ENCODE results near the gene KCNK6.
"Not testable (repeated sequence)": the region's sequence is repeated elsewhere in the genome, so short reads cannot be mapped to it uniquely, and the experiment has no call there.

The KCNK6 gene

DNA sequence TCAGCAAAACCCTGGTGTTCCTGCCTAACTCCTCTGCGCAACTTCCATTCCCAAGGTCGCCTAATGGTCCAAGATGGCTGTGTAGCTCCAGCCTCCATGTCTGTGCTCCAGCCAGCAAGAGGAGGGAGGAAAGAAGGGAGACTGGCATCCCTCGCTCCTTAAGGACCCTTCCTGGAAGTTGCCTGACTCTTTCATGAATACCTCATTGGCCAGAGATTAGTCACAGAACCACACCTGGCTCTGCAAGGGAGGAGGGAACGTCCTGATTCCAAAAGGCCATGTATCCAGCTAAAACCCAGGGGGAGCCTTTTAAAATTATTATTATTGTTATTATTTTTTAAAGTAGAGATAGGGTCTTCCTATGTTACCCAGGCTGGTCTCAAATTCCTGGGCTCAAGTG, 4.8 kb downstream of the KCNK6 start:
- no peak for DNase-seq

DNA sequence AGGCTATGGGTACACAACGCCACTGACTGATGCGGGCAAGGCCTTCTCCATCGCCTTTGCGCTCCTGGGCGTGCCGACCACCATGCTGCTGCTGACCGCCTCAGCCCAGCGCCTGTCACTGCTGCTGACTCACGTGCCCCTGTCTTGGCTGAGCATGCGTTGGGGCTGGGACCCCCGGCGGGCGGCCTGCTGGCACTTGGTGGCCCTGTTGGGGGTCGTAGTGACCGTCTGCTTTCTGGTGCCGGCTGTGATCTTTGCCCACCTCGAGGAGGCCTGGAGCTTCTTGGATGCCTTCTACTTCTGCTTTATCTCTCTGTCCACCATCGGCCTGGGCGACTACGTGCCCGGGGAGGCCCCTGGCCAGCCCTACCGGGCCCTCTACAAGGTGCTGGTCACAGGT, 6.9 kb downstream of the KCNK6 start:
- no peak for DNase-seq

DNA sequence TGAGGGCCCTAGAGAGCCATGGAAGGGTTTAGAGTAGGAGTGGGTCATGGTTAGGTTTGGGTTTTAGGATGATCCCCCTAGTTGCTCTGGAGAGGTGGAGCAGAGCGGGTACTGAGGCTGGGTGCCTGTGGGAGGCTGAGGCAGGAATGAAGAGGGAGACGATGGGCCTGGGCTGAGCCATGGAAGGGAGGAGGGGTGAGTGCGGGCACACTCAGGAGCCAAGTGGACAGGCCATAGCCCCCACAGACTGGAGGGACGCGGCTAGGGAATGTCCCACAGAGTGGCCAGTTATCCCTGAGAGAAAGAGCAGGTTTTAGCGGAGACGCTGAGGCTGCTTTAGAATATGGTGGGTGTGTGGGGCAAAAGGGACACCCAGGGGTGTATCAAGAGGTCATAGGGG, 10.0 kb downstream of the KCNK6 start:
- no peak for DNase-seq

DNA sequence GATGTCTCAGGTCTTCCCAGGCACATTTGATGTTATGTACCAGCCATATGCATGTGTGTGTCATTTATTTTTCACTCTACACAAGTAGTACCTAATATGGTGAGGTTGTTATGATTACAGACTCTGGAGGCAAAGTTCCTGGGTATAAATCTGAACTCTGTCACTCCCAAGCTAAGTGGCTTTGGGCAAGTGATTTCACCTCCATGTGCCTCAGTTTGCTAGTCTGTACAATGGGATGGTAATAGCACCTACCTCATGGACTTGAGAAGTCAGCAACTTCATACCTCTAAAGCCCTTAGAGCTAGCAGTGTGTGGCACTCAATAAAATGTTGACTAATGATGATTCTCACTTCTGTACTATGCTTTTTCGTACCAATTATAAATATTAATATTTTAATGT, 12.1 kb downstream of the KCNK6 start:
- DNase-seq, result no peak

DNA sequence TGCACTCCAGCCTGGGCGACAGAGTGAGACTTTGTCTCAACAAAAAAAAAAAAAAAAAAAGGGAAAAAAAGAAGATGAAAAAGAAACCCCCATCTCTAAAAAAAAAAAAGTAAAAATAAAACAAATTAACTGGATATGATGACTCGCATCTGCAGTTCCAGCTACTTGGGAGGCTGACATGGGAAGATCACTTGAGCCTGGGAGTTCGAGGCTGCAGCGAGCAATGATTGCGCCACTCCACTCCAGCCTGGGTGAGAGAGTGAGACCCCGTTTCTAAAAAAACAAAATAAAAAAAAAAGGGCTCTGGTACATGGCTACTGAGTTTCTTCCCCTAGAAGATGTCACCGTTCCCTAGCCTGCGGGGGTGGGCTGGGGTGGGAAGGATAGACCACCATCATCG, 13.6 kb downstream of the KCNK6 start:
- no peak for DNase-seq

DNA sequence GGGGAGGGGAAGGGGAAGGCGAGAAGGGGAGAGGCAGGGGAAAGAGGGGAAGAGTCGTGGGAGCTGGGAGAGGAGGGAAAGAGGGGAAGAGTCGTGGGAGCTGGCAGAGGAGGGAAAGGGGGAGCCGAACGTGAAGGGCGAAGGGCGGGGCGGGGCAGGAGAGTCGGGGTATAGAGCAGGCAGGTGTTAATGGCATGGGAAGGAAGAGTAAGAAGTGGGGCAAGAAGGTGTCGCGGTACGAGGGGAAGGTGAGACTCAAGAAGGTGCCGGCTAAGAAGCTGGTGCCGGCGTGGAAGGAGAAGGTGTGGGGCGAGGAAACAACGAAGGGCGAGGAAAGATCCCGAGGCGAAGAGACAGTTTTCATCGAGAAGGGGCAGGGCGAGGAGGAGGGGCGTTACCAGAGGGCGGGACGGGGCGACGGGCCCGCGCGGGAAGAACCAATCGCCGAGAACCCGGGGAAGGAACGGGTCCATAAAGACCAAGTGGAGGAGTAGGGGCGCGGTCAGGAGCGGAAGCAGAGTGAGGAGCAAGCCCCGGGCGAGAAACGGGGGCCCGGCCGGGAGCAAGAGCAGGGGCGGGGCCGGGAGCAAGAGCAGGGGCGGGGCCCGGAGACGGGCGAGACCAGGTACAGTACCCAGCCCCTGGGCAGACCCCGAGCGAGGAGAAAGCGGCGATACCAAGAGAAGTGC, 16.4 kb downstream of the KCNK6 start:
- DNase-seq, result peak; percentile 76 to 90 (median 82)

DNA sequence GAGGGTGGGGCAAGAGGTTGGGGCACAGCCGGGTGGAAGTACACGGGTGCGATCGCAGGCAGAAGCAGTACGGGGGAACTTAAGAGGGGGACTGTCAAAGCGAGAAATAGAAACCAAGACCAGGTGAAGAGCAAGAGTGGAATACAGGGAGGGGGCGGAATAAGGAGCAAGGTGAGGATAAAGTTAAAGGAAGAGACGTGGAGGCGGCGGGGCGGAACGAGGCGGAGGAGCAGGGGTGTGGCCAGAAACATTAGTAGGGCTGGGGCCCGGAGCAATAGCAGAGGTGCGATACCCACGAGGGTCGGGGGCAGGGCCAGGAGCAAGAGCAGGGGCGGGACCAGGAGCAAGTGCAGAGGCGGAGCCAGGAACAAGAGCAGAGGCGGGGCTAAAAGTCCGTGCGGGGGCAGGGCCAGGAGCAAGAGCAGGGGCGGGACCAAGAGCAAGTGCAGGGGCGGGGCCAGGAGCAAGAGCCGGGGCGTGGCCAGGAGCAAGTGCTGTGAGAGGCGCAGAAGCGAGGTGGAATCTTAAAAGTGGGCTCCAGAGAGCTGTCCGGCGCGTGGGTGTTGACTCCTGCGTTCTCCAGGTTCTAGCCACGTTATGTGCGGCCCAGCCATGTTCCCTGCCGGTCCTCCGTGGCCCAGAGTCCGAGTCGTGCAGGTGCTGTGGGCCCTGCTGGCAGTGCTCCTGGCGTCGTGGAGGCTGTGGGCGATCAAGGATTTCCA, 17.2 kb downstream of the KCNK6 start:
- DNase-seq, result peak; percentile 79 to 94 (median 92)

DNA sequence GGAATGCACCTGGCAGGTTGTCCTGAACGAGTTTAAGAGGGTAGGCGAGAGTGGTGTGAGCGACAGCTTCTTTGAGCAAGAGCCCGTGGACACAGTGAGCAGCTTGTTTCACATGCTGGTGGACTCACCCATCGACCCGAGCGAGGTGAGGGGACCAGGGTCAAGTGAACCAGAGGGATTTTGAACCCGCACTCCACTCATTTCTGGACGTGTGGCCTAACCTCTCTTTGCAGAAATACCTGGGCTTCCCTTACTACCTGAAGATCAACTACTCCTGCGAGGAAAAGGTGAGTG, 17.7 kb downstream of the KCNK6 start:
- DNase-seq, result no peak

DNA sequence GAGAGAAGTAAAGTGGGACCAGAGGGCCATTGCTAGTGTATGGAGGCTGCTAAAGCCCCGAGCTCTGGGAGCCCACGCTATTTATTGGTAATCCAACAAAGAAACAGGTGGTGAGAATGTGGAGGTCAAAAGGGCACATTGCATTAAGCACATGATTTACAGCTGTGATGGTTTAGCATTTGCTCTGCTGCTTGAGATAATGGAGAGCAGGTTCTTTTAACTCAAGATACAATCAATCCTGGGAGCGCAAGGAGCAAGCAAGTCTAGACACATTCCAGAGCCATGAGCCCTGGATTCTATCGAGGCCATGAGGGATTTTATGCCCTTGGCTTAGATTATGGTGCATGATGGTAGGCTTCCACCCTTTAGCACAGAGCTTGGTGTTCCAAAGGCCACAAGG, 19.4 kb downstream of the KCNK6 start:
- DNase-seq, result not testable (repeated sequence)

DNA sequence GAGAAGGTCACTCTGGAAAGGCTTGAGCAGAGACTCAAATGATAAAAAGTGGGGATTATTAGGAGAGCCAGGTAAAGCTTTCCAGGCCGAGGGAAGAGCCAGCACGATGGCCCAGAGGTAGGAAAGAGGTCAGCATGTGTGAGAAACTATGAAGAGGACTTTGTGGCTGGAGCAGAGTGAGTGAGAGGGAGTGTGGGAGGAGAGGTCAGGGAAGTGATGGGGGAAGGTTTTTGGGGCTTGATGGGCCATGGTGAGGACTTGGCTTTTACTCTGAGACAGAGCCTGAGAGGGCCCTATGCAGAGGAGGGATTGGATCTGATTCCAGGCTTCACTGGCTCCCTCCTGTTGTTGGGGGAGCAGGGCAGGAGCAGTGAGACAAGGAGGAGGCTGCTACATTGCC, 21.3 kb downstream of the KCNK6 start:
- no peak for DNase-seq

DNA sequence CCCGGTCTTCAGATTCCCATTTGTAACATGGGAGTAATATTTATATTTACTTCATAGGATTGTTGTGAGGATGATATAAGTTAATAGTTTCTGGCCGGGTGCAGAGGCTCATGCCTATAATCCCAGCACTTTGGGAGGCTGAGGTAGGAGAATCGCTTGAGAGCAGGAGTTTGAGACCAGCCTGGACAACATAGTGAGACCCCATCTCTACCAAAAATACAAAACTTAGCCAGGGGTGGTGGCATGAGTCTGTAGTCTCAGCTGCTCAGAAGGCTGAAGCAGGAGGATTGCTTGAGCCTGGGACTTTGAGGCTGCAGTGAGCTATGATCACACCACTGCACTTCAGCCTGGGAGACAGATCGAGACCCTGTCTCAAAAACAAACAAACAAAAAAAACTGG, 27.2 kb downstream of the KCNK6 start:
- no peak for DNase-seq

DNA sequence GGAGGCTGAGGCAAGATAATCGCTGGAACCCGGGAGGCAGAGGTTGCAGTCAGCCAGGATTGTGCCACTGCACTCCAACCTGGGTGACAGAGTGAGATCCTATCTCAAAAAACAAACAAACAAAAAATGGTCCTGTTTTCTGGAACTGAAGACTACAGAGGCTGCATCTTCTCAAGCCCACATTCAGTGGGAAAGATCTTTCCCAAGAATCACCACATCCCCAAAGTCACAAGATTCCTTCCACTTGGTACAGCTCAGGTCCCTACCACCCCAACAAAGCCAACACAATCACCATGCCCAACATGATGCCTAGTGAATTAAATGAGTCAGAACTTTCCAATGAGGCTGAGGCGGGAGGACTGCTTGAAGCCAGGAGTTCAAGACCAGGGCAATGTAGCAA, 31.2 kb downstream of the KCNK6 start:
- DNase-seq, result no peak

DNA sequence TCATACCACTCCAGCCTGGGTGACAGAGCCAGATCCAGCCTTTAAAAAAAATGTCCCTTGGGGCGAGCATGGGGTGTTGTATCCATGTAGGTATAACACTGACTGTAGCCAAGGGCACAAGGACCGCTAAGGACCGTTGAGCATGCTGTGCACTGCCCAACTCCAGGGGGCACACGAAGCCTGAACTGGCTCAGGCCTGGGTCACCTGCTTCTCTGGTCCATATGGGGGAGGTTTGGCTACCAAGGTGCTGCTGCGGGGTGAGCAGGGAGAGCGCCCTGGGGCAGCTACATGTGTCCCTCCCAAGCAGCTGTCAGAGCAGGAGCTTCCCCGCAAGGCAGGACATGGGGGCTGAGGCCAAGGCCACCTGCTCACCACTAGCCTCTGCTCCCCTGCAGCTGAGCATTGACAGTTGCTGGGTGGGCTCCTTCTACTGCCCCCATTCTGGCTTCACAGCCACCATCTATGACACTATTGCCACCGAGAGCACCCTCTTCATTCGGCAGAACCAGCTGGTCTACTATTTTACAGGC, 32.3 kb downstream of the KCNK6 start:
- no peak for DNase-seq

DNA sequence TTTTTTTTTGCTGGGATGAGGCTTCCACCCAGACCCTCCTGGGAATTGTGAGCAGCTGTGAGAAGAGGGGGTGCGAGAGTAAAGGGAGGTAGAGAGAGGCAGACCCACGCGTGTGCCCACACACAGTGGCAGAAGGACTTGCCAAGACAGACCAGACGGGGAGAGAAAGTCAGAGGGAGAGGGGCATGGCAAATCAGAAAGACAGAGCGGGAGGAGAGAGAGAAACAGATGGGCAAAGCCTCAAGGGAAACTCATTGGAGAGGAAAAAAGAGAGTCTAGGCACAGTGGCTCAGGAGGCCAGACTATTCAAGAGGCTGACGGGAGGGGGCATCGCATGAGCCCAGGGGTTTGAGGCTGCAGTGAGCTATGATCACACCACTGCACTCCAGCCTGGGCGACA, 33.0 kb downstream of the KCNK6 start:
- DNase-seq, result no peak

DNA sequence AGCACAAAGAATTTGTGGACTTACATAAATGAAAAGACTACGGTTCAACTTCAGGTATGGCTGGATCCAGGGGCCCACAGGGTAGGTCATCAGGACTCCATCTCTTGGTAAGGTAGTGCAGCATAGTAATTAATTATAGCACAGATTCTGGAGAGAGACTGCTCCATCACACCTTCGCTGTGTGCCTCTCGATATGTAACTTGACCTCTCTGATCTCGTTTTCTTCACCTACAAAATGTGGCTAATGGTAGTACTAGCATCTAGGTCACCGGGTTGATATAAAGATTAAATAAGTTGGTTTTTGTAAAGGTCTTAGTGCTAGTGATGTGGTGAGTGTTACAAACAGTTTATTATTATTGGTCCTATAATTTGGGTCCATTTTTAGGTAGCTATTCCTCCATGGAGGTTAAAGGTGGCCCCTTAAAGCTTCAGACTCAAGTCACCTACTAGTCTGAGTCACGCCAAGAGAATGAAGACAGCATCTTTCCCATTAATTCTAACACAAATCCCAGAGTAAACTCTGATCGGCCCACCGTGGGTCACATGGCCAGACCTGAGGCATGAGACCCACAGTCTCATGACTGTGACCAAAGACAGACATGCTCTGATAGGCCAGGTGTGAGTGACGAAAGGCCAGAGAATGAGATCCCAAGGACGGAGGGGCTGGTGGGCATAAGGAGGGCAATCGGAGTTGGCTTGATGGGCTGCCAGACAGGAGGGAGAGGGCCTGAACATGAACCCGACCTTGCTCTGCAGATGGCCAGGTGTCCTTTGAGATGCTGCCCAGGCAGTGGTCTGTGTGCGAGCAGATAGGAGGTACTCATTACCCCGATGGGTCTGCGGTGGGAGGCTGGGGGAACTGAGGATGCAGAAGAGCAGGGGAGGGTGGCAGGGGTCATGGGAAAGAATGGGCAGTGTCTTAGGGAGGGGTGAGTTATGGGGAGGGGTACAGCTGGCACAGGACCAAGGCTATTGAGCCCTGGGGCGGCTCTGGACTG, 36.4 kb downstream of the KCNK6 start:
- DNase-seq, result no peak

DNA sequence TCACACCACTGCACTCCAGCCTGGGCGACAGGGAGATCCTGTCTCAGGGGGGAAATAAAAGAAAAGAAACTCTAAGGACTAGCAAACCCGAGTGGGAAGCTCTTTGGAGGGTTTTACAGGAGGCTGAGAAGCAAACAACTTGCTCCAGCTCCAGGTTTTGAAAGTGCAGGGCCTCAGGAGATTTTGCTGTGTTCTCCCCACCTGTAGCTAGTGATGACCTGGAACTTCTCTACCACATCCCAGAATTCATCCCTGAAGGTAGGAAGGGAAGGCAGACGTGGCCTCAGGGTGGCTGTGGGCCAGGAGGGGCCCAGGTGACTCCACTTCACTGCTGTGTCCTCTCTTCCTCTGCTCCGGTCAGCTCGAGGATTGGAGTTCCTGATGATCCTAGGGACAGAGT, 38.4 kb downstream of the KCNK6 start:
- no peak for DNase-seq

DNA sequence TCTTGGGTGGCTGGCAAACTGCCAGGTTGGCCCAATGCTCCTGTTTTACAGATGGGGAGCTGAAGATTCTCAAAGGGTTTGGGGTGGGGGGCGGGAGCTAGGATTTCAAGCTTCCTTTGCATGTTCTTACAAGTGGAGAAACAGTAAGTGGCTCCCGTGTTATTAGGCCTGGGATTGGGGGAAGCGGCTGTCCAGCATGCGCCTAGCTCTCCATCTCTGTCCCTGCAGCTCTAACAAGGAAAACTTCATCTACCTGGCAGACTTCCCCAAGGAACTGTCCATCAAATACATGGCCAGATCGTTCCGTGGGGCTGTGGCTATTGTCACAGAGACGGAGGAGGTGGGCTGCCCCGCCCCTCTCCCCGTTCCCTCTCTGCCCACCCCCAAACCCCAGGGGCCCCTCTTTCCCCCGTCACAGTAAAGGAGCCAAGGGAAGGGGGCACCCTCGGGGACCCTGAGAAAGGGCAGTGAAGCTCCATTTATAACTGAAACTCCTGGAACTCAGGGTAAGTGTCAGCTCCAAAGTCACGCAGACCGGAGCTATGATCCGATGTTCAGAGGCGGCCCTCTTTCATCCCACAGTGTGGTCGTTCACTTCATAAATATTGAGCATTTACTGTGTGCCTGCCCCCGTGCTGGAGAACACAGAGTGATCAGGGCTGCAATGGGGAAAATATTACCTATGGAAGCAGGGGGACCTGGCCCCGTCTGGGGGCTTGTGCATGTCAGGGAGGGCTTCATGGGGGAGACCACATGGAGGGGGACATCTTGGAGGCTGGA, 39.8 kb downstream of the KCNK6 start:
- DNase-seq, result no peak

DNA sequence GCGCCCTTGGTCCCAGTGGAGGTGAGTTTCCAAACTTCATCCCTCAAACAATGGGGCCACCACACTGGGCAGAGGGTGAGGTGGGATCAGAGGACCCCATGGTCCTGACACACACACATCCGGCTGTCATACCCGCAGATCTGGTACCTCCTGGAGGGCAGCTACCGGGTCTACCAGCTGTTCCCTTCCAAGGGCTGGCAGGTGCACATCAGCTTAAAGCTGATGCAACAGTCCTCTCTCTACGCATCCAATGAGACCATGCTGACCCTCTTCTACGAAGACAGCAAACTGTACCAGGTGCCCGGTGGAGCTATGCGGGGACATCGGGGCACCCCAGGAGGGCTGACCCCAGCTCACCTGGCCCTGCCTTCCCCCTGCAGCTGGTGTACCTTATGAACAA, 40.7 kb downstream of the KCNK6 start:
- no peak for DNase-seq

DNA sequence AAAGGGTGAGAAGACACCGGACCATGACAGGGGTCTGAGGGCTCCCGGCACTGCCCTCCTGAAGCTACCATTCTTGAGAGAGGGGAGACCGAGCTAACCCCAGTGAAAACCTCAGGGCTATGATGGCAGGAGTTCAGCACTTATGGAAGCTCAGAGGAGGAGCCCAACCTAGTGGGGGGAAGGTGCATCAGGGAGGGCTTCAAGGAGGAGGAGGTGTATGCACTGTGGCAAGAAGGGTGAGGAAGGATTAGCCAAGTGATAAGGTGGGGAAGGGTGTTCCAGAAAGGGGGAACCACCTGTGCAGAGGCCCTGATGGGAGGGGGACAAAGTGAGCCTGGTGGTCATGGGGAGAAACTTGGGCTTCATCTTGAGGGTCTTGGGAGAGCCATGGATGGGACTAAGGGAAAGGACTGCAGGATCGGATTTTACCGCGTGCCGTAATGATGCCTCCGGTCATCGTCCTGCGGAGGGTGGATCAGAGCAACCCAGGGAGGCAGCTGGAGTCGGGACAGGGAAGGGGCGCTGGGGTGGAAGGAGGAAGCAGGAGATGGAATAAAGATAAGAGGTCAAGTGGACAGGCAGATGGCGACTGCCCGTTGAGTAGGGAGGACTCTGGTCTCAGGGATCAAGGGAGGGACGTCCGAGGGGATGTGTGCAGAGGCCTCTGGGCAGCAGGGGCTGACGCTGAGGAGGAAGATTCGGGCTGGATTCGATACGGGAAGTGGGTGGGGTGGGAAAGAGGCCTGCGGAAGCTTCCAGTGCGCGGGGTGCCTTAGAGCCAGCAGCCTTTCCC, 41.4 kb downstream of the KCNK6 start:
- no peak for DNase-seq

DNA sequence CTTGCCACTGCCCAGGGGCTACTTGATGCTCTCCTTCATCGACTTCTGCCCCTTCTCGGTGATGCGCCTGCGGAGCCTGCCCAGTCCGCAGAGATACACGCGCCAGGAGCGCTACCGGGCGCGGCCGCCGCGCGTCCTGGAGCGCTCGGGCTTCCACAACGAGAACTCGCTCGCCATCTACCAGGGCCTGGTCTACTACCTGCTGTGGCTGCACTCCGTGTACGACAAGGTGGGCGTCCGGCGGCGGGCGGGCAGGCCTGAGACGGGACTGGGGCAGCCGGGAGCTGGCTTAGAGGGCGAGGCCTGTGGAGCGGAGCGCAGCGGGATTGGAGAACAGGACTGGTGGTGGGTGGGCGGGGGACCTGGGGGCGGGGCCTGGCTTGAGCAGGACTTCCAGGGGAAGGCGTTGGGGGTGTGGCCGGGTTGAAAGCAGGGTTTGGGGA, 42.0 kb downstream of the KCNK6 start:
- DNase-seq, result peak in 2 of 4 experiments; percentile 25 to 49

DNA sequence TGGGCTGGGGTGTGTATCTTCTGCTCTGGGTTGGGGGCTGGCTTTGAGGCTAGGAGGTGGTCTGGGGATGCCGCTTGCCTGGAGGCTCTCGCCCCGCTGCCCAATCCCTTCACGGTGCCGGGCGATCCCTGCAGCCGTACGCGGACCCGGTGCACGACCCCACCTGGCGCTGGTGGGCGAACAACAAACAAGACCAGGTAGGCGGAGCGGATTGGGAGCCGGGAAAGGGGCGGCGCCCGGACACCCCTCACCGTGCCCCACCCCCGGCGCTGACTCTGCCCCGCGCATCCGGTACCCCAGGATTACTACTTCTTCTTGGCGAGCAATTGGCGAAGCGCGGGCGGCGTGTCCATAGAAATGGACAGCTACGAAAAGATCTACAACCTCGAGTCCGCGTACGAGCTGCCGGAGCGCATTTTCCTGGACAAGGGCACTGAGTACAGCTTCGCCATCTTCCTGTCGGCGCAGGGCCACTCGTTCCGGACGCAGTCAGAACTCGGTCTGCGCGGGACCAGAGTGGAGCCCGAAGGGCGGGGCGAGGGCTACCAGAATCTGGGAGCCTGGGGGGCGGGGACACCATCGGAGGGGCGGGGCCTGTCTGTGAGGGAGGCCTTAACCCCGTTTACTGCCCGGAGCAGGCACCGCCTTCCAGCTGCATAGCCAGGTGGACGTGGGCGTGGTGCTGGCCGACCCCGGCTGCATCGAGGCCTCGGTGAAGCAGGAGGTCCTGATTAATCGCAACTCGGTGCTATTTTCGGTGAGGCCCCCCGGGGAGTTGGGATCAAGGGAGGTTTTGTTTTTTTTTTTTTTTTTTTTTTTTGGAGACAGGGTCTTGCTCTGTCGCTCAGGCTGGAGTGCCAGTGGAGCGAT, 42.7 kb downstream of the KCNK6 start:
- DNase-seq, result peak in 2 of 4 experiments; percentile 7 to 47

Data from activated naive CD4-positive, alpha-beta T cell (primary cell).